Mesothelial cell of epicardium (in vitro differentiated cells): ENCODE data around the gene CMYA5. TPM values are rescaled to one million over a fixed set of nuclear protein-coding genes. Genes with fewer than 3 reads are reported as not detected.

Experiments
- DNase-seq, 2 experiments: peaks; one replicate each; pipeline ENCODE4 v3.0.0; 2021; ENCODE audit warnings: low spot score in 2 of 2; ENCODE audit not compliant: unreplicated experiment in 2 of 2
- H3K27ac Mint-ChIP-seq: 2 replicates; pipeline ENCODE4 v1.8.0; 2021; ENCODE audit warnings: mixed read lengths
- H3K27me3 Mint-ChIP-seq: 2 replicates; pipeline ENCODE4 v1.8.0; 2021; ENCODE audit warnings: low read depth, mixed read lengths
- H3K36me3 Mint-ChIP-seq: 2 replicates; pipeline ENCODE4 v1.8.0; 2021; ENCODE audit warnings: mixed read lengths
- H3K4me1 Mint-ChIP-seq: 2 replicates; pipeline ENCODE4 v1.8.0; 2021; ENCODE audit warnings: mixed read lengths
- H3K4me3 Mint-ChIP-seq: 2 replicates; pipeline ENCODE4 v1.8.0; 2021; ENCODE audit warnings: mild to moderate bottlenecking, moderate library complexity, mixed read lengths
- H3K9me3 Mint-ChIP-seq: 2 replicates; pipeline ENCODE4 v1.8.0; 2021; ENCODE audit warnings: mixed read lengths
- total RNA-seq: library from RNA; stranded (reverse); gene quantifications from 3 replicates; pipeline ENCODE4 v1.2.1, GENCODE V29; 2021
- TF ChIP-seq, protein P1 (sequence below): fragments of 200-600 bp; sonication (generic); IDR thresholded peaks from one replicate; pipeline ENCODE4 v1.5.0; 2021; ENCODE audit warnings: antibody characterized with exemption; ENCODE audit not compliant: unreplicated experiment

Gene CMYA5
- total RNA-seq, 1 donor from 2014 or later: 6.5 TPM

DNA sequence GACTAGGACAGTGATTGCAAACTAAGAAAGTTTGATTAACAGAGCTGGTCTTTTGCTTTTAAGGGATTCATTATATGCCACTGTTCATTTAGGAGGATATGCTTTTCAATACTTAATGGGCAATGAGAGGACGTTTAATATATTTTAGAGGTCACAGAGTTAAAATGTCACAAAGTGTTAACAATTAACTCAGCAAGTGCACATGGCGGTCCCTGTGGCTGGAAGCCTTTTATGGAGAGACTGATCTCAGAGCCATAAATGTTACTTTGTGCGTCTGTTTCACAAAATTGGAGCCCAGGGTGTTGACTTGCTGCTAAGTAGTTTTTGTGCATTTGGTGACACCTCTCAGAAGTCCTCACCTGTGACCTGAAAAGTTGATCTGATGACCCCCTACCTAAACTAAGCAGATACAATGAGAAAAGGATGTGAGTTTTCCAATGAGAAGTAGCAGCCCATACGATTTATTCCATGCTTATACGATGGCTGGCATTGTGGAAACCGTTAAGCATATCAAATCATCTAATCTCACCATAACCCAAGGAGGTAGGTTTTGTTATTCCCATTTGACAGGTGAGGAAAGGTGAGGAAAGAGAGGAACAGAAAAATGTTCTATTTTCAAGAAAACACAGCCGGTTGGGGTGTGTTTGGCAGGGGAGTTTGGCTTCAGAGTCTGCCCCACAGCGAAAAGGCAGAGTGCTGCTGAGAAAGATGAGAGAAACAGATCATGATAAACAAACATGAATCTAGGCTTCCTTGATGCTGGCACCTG is 64.4 kb downstream of the CMYA5 start:
- TF ChIP-seq, protein P1, sequence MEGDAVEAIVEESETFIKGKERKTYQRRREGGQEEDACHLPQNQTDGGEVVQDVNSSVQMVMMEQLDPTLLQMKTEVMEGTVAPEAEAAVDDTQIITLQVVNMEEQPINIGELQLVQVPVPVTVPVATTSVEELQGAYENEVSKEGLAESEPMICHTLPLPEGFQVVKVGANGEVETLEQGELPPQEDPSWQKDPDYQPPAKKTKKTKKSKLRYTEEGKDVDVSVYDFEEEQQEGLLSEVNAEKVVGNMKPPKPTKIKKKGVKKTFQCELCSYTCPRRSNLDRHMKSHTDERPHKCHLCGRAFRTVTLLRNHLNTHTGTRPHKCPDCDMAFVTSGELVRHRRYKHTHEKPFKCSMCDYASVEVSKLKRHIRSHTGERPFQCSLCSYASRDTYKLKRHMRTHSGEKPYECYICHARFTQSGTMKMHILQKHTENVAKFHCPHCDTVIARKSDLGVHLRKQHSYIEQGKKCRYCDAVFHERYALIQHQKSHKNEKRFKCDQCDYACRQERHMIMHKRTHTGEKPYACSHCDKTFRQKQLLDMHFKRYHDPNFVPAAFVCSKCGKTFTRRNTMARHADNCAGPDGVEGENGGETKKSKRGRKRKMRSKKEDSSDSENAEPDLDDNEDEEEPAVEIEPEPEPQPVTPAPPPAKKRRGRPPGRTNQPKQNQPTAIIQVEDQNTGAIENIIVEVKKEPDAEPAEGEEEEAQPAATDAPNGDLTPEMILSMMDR: no peak
- Mint-ChIP-seq H3K36me3 (peaks cover 3% of the 10 kb centered on the region), H3K27me3 (peaks cover 4% of the 10 kb centered on the region), H3K4me3 (no peak overlapping the region), H3K9me3 (no peaks in the 10 kb centered on the region), H3K4me1 (peaks cover 2% of the 10 kb centered on the region), H3K27ac (no peak overlapping the region)
- no peak for DNase-seq

GRCh38 chr5:79754865-79755555 is 65.4 kb downstream of the CMYA5 start:
- H3K9me3 Mint-ChIP-seq: no peaks in the 10 kb centered on the region
- H3K27ac Mint-ChIP-seq: no peak overlapping the region
- TF ChIP-seq, protein P1: no peak
- H3K36me3 Mint-ChIP-seq: peaks cover 4% of the 10 kb centered on the region
- no peak for DNase-seq
- H3K4me1 Mint-ChIP-seq: peaks cover 2% of the 10 kb centered on the region
- peaks cover 4% of the 10 kb centered on the region for H3K27me3 Mint-ChIP-seq
- no peak overlapping the region for H3K4me3 Mint-ChIP-seq

DNA sequence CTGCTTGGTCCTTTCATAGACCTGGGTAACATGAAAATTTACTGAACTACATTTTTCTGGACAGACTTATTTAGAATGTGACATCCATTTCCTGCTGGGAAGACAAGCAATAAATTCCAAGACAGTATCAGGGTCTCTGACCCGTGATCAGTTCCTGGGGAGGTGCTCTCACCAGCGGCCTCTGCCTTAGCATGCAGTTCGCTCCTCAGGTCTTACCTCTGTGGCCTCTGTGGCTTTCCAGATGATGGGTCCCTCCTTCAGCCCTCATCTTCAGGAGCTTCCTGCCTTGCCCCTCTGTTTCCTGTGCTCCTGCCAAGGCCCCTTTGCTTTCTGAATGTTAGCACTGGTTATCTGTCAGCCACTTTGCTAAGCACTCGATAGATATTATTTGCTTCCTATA is 66.4 kb downstream of the CMYA5 start:
- Mint-ChIP-seq H3K4me3 (no peak overlapping the region), H3K4me1 (peaks cover 2% of the 10 kb centered on the region), H3K36me3 (peaks cover 5% of the 10 kb centered on the region)

GRCh38 chr5:79759436-79759835 is 69.8 kb downstream of the CMYA5 start:
- H3K4me3 Mint-ChIP-seq: no peak overlapping the region
- no peak for DNase-seq
- TF ChIP-seq, protein P1: no peak
- no peaks in the 10 kb centered on the region for H3K9me3 Mint-ChIP-seq
- H3K36me3 Mint-ChIP-seq: peaks cover 2% of the 10 kb centered on the region
- no peaks in the 10 kb centered on the region for H3K27me3 Mint-ChIP-seq
- H3K27ac Mint-ChIP-seq: no peak overlapping the region
- H3K4me1 Mint-ChIP-seq: peaks cover 2% of the 10 kb centered on the region

More for the DNA sequence above, 66.4 kb downstream of the CMYA5 start:
- Mint-ChIP-seq H3K9me3 (no peaks in the 10 kb centered on the region), H3K27ac (no peak overlapping the region), H3K27me3 (peaks cover 1% of the 10 kb centered on the region)
- TF ChIP-seq, protein P1: no peak
- DNase-seq: no peak

- H3K36me3 Mint-ChIP-seq: peaks cover 3% of the 10 kb centered on the region
- H3K27me3 Mint-ChIP-seq: no peaks in the 10 kb centered on the region
- TF ChIP-seq, protein P1: no peak
- peaks cover 1% of the 10 kb centered on the region for H3K9me3 Mint-ChIP-seq
- H3K27ac Mint-ChIP-seq: no peak overlapping the region
- no peak overlapping the region for H3K4me3 Mint-ChIP-seq
- peaks cover 2% of the 10 kb centered on the region for H3K4me1 Mint-ChIP-seq
- DNase-seq: no peak
Measured at GRCh38 chr5:79759848-79760247, 70.2 kb downstream of the CMYA5 start.
